ENCODE results near the gene POLR2J3.
"Not testable (repeated sequence)": the region's sequence is repeated elsewhere in the genome, so short reads cannot be mapped to it uniquely, and the experiment has no call there.

The POLR2J3 gene

DNA sequence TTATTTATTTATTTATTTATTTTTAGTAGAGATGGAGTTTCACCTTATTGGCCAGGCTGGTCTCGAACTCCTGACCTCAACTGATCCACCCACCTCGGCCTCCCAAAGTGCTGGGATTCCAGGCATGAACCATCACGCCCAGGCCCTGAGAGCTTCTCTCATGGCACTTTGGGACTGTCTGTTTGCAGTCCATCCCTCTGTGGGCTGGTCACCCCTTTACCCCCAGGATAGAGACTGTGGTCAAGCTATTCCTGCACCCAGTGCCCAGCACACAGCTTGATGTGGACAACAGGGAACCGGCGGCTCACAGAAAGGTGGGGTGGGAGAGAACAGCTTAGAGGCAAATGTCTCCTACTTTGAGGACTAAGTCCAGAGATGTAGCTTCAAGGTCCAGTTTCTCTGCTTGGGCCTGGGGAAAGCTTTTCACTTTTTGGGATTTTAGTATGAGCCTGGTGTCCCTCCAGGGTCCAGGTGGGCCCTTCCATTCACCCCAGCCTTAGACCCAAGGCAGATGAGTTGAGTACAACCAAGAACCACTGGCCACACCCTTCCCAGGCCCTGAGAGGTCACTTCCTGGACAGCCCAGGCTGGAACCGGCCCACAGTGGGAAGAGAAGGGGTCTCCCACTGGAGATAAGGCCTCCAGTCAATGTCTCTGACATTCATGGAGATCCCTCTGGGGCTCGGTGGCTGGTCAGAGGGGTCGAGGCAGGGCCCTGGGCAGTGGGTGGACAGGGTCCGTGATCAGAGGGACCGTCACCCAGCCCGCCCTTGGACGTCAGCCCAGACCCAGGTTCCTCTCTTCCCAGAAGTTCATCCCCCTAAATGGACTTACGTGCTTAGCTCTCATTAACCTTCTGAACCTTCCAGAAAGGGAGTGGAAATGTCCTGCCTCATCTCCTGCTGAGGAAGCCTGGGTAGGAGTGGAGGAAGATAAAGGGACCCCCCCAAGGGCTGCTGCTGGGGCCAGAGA is 44.3 kb downstream of the POLR2J3 start:
- DNase-seq (ENCODE audit: insufficient read length); FAIRE-seq: not testable (repeated sequence)

DNA sequence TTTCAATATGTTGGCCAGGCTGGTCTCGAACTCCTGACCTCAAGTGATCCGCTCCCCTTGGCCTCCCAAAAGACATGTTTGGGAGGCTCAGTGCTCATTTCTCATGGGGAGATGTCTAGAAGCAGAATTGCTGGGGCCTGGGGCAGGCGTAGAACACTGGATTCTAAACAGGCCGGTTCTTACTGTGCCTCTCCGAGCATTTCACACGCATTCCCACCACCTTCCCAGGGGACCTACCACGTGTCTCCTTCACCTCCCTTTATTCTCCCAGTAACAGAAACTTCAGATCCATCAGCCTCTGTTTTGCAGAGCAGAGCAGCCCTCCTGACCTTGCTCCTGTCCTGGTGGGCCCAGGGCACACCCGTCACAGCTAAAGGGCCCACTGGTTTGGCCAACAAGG is 45.2 kb downstream of the POLR2J3 start:
- DNase-seq (ENCODE audit: insufficient read length); FAIRE-seq: not testable (repeated sequence)

- FAIRE-seq; DNase-seq (ENCODE audit: insufficient read length): not testable (repeated sequence)
Measured at GRCh38 chr7:102524803-102525202, 47.6 kb downstream of the POLR2J3 start.

GRCh38 chr7:102520797-102521196 is 51.6 kb downstream of the POLR2J3 start:
- FAIRE-seq; DNase-seq (ENCODE audit: insufficient read length): not testable (repeated sequence)

- DNase-seq (ENCODE audit: insufficient read length), result not testable (repeated sequence)
- peak; percentile 46 for FAIRE-seq
Measured at GRCh38 chr7:102517550-102518147, 54.7 kb downstream of the POLR2J3 start, which contains the start of gene RASA4B. RASA4B (minus strand) TSS chr7:102517777; CDS start chr7:102517710, 67 bp downstream.

Measured in GM12892 (cell line).